ENCODE results near the gene PREX1.

Gene PREX1

GRCh38 chr20:48681201-48681872 is 146.5 kb downstream of the PREX1 start:
- no peak overlapping the region for H3K4me3 ChIP-seq (ENCODE audit: low read depth, low read length)
- no peak for TF ChIP-seq CTCF (IDR thresholded peaks at IDR 0.05; ENCODE audit: borderline replicate concordance, insufficient read depth, low read depth, low read length)

GRCh38 chr20:48680650-48681049 is 147.1 kb downstream of the PREX1 start:
- H3K4me3 ChIP-seq (ENCODE audit: low read depth, low read length) = no peak overlapping the region
- TF ChIP-seq CTCF (IDR thresholded peaks at IDR 0.05; ENCODE audit: borderline replicate concordance, insufficient read depth, low read depth, low read length) = no peak

- TF ChIP-seq CTCF (IDR thresholded peaks at IDR 0.05; ENCODE audit: borderline replicate concordance, insufficient read depth, low read depth, low read length) = no peak
- H3K4me3 ChIP-seq (ENCODE audit: low read depth, low read length) = no peak overlapping the region
Measured at GRCh38 chr20:48679599-48679998, 148.2 kb downstream of the PREX1 start.

GRCh38 chr20:48679011-48679410 is 148.8 kb downstream of the PREX1 start:
- no peak for TF ChIP-seq CTCF (IDR thresholded peaks at IDR 0.05; ENCODE audit: borderline replicate concordance, insufficient read depth, low read depth, low read length)
- no peak overlapping the region for H3K4me3 ChIP-seq (ENCODE audit: low read depth, low read length)

- H3K4me3 ChIP-seq (ENCODE audit: low read depth, low read length) = no peak overlapping the region
- no peak for TF ChIP-seq CTCF (IDR thresholded peaks at IDR 0.05; ENCODE audit: borderline replicate concordance, insufficient read depth, low read depth, low read length)
Measured at GRCh38 chr20:48678421-48678820, 149.4 kb downstream of the PREX1 start.

GRCh38 chr20:48676795-48677460 is 150.9 kb downstream of the PREX1 start:
- H3K4me3 ChIP-seq (ENCODE audit: low read depth, low read length) = no peak overlapping the region
- TF ChIP-seq CTCF (IDR thresholded peaks at IDR 0.05; ENCODE audit: borderline replicate concordance, insufficient read depth, low read depth, low read length) = no peak

GRCh38 chr20:48676125-48676524 is 151.7 kb downstream of the PREX1 start:
- no peak for TF ChIP-seq CTCF (IDR thresholded peaks at IDR 0.05; ENCODE audit: borderline replicate concordance, insufficient read depth, low read depth, low read length)

More at GRCh38 chr20:48676125-48676524, 151.7 kb downstream of the PREX1 start:
- no peak overlapping the region for H3K4me3 ChIP-seq (ENCODE audit: low read depth, low read length)
